Heart right ventricle (tissue), 16 donors: ENCODE measurements around the gene PROSER1. TPM values are rescaled to one million over a fixed set of nuclear protein-coding genes. Genes with fewer than 3 reads are reported as not detected.

Experiments
- ATAC-seq, 8 donors: fragments of 200-7000 bp; cut with Tn5 transposase; one replicate each; pipeline ENCODE4 v1.9.1; 2020; ENCODE audit warnings: mild to moderate bottlenecking in 8 of 8, moderate library complexity in 8 of 8, moderate number of reproducible peaks in 1 of 8
- DNase-seq, 2 donors: peaks; one replicate each; pipeline ENCODE4 v3.0.0-alpha.2; 2020
- H3K27ac ChIP-seq, 10 donors: fragments of 200-600 bp; sonication (generic) in 2 of 10; one replicate each; pipeline versions ENCODE4 v1.5.0 to v1.8.0; 2020 to 2022; ENCODE audit warnings: mild to moderate bottlenecking in 3 of 10
- H3K27me3 ChIP-seq, 7 donors: fragments of 200-600 bp; one replicate each; pipeline ENCODE4 v1.8.0; 2021 to 2022; ENCODE audit warnings: mild to moderate bottlenecking in 2 of 7
- H3K36me3 ChIP-seq, 9 donors: fragments of 200-600 bp; sonication (generic) in 1 of 9; one replicate each; pipeline versions ENCODE4 v1.5.0 to v1.8.0; 2020 to 2022; ENCODE audit warnings: mild to moderate bottlenecking in 2 of 9
- H3K4me1 ChIP-seq, 9 donors: fragments of 200-600 bp; sonication (generic) in 1 of 9; one replicate each; pipeline versions ENCODE4 v1.5.0 to v1.8.0; 2020 to 2022; ENCODE audit warnings: mild to moderate bottlenecking in 4 of 9
- H3K4me3 ChIP-seq, 10 donors: fragments of 200-600 bp; sonication (generic) in 2 of 10; one replicate each; pipeline versions ENCODE4 v1.5.0 to v1.8.0; 2020 to 2022; ENCODE audit warnings: mild to moderate bottlenecking in 7 of 10, moderate library complexity in 2 of 10
- H3K9me3 ChIP-seq, 11 donors: fragments of 200-600 bp in 10 of 11; sonication (generic) in 2 of 11; one replicate each; pipeline versions ENCODE4 v1.5.0 to v1.8.0; 2013 to 2022; ENCODE audit warnings: mild to moderate bottlenecking in 2 of 11, control low read depth in 1 of 11, moderate library complexity in 1 of 11
- WGBS, 2 donors: extraction: QIAGEN DNeasy Blood & Tissue Kit; methylation state at CpG; one replicate each; pipeline ENCODE4 v1.1.7; 2013; ENCODE audit warnings: inconsistent platforms in 1 of 2; 5-methylcytosine and 5-hydroxymethylcytosine counted together
- intact Hi-C, 10 donors: fragments of 100-400 bp; cut with DNase I; formaldehyde crosslinking; loops; one replicate each; pipeline versions ENCODE4 v1.11.1 to v1.14.2; 2022
- polyA plus RNA-seq, 2 donors: library from polyadenylated mRNA; stranded (reverse); fragments of 200-250 nt; gene quantifications; one replicate each; pipeline ENCODE4 v1.2.3, GENCODE V29; 2013
- total RNA-seq, 10 donors: library from RNA; stranded (reverse); fragmentation: NEBNext Ultra II Directional in 3 of 10; extraction: Animal tissue kit (Norgen Biotek cat#: 25700) in 3 of 10; gene quantifications; one replicate each; pipeline versions ENCODE4 v1.2.1 to v1.2.4, GENCODE V29; 2021 to 2023
- TF ChIP-seq, protein P1 (sequence below), 9 donors: fragments of 200-600 bp; sonication (generic) in 2 of 9; IDR thresholded peaks; one replicate each; pipeline versions ENCODE4 v1.5.0 to v1.8.0; 2021 to 2022; ENCODE audit warnings: antibody characterized with exemption in 9 of 9, mild to moderate bottlenecking in 5 of 9, moderate library complexity in 1 of 9
- donor health status: Arrhythmogenic right ventricular cardiomyopathy.
- donor health status: ischemic (EF 13 %, LVEDD 7.1; RV severe dilation, severe dysfunction).
- donor health status: healthy with polysubstance abuse.
- donor health status: DM: no; HTN: yes; CAD: no.
- donor health status: DM: no; HTN: no; CAD: no.
- donor health status: ischemic (EF 25% LVEDD 6.9; RV normal size, moderate dysfunction).
- donor health status: ischemic (EF 25% LVEDD 5.7; RV mildly dilated, moderate dysfunction).
- donor health status: healthy.
- donor health status: DM: yes; HTN: yes; CAD: no.
- donor health status: Ischemic cardiomyopathy.
- donor health status: ischemic (EF 35%, LVEDD 5.7; RV mildly dilated, moderate dysfunction).
- donor health status: nonischemic (EF 11% LVEDD 7.7; RV severe dilation, severe dysfunction).
- donor health status: DM: yes; HTN: yes; CAD: no.
- donor health status: PGD.
- donor health status: ischemic (EF 29% LVEDD 5.4; RV normal size, mild dysfunction).
- donor health status: nonischemic (EF 23%, LVEDD 6.1; RV moderate dilation, normal function).

PROSER1 gene
- total and polyA plus RNA-seq, 12 donors = 5.4 to 22.4 (median 16.7) TPM

DNA sequence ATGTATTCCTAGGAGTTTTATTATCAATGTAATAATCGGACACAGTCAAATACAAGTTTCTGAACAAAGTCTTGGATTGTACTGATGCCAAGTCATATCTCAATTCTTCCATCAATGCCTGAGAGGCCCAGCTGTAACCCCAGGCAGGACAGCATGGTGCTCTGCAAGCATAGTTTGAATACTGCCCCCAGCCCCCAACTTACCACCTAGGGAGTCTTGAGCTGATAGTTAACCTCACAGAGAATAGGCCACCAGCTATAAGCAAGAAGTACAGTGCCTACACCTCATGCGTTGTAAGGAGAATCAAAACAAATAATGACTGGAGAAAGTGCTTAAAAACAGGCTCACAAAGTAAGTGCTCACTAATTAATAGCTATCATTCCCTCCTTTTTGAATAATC lies 2.7 kb downstream of the PROSER1 start:
- intact Hi-C loops = no loop called here
- Histone ChIP-seq H3K36me3 (peaks cover 0 to 29% (median 0%) of the 10 kb centered on the region in 9 donors), H3K27ac (no peak overlapping the region), H3K4me1 (peaks cover 0 to 48% (median 45%) of the 10 kb centered on the region in 9 donors), H3K27me3 (no peaks in the 10 kb centered on the region), H3K4me3 (peak overlapping the region in 5 of 10 donors; percentile 85 to 98 (median 94)), H3K9me3 (no peaks in the 10 kb centered on the region)
- DNase-seq (no peak), ATAC-seq (no peak)
- TF ChIP-seq, protein P1, sequence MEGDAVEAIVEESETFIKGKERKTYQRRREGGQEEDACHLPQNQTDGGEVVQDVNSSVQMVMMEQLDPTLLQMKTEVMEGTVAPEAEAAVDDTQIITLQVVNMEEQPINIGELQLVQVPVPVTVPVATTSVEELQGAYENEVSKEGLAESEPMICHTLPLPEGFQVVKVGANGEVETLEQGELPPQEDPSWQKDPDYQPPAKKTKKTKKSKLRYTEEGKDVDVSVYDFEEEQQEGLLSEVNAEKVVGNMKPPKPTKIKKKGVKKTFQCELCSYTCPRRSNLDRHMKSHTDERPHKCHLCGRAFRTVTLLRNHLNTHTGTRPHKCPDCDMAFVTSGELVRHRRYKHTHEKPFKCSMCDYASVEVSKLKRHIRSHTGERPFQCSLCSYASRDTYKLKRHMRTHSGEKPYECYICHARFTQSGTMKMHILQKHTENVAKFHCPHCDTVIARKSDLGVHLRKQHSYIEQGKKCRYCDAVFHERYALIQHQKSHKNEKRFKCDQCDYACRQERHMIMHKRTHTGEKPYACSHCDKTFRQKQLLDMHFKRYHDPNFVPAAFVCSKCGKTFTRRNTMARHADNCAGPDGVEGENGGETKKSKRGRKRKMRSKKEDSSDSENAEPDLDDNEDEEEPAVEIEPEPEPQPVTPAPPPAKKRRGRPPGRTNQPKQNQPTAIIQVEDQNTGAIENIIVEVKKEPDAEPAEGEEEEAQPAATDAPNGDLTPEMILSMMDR (IDR thresholded peaks at IDR 0.05) = no peak
- WGBS, 2 donors = 50 to 53% methylated on average over 2 of the region's 2 CpGs

DNA sequence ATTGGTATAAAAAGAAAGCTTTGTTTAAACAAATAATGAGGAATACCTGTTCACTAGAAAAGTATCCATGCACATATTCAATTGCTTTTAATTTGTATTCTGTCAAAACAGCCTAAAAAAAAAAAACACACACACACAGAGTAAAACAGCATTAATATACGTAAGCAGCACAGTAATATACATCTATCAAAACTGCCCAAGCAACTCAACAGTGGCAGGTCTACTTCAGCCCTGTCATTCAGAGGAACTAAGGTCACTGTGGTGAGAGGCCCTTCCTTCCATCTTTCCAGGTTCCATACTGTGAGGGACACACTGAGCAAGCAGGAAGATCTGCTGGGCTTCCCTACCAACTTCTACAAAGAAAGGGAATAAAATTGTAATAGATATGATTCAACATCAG lies 3.8 kb downstream of the PROSER1 start:
- H3K36me3 ChIP-seq = peaks cover 0 to 38% (median 0%) of the 10 kb centered on the region in 9 donors
- intact Hi-C loops = no loop called here
- TF ChIP-seq, protein P1 (IDR thresholded peaks at IDR 0.05) = no peak
- peaks cover 0 to 37% (median 34%) of the 10 kb centered on the region in 9 donors for H3K4me1 ChIP-seq
- ATAC-seq (no peak), DNase-seq (no peak)
- WGBS, 2 donors = 88 to 100% methylated on average over 1 of the region's 1 CpG
- H3K27ac ChIP-seq = no peak overlapping the region
- no peaks in the 10 kb centered on the region for H3K9me3 ChIP-seq
- no peak overlapping the region for H3K4me3 ChIP-seq
- no peaks in the 10 kb centered on the region for H3K27me3 ChIP-seq

DNA sequence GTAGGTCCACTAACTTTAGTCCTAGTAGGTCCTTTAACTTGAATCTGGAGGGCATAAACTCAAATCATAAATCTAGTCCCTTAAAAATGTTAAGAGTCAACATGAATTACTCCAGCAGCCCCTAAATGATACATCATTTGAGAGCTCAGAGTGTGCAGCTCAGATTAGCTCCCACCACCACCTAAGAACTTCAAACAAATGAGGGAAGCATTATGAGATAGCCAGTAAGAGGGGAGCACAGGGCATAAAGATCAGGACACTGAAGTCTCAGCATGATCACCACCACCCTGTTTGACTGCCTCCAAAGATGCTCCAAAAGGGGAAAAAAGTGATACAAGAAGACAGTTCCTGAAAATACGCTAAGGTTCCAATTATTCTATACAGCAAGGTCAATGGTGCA lies 5.7 kb downstream of the PROSER1 start:
- Histone ChIP-seq H3K36me3 (peaks cover 0 to 57% (median 13%) of the 10 kb centered on the region in 9 donors), H3K4me3 (no peak overlapping the region), H3K27ac (no peak overlapping the region), H3K9me3 (no peaks in the 10 kb centered on the region), H3K27me3 (no peaks in the 10 kb centered on the region), H3K4me1 (peaks cover 0 to 32% (median 27%) of the 10 kb centered on the region in 9 donors)
- TF ChIP-seq, protein P1 (IDR thresholded peaks at IDR 0.05) = no peak
- ATAC-seq = no peak
- WGBS, 2 donors = 97 to 99% methylated on average over 1 of the region's 1 CpG
- intact Hi-C loops = no loop called here
- no peak for DNase-seq

DNA sequence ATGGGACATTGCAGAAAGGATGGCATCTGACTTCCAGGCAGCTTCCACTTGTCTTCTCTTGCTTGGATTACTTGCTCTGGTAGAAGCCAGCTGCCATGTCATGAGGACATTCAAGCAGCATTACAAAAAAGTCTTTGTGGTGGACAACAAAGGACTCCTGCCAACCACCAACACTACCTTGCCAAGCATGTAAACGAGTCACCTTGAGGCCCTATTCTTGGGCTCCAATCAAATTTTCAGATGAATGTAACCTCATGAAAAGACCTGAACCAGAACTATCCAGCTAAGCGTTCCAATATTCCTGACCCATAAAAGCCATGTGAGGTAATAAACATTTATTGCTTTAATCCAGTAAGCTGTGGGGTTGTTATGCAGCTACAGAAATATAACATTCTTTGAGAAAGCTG lies 12.5 kb downstream of the PROSER1 start:
- no peaks in the 10 kb centered on the region for H3K4me1 ChIP-seq
- 72 to 73% methylated on average over 2 of the region's 2 CpGs for WGBS, 2 donors
- TF ChIP-seq, protein P1 (IDR thresholded peaks at IDR 0.05) = no peak
- H3K27me3 ChIP-seq = no peaks in the 10 kb centered on the region
- intact Hi-C loops = no loop called here
- no peak overlapping the region for H3K4me3 ChIP-seq
- no peak for DNase-seq
- ATAC-seq = peak in 3 of 8 donors; percentile 22 to 57 (median 42)
- H3K27ac ChIP-seq = peak overlapping the region in 1 of 10 donors; percentile 38
- H3K9me3 ChIP-seq = no peaks in the 10 kb centered on the region
- peaks cover 0 to 98% (median 65%) of the 10 kb centered on the region in 9 donors for H3K36me3 ChIP-seq
